ENCODE data around the gene FAM53C. TPM values are rescaled to one million over a fixed set of nuclear protein-coding genes. Genes with fewer than 3 reads are reported as not detected.
"Not testable (repeated sequence)": the region's sequence is repeated elsewhere in the genome, so short reads cannot be mapped to it uniquely, and the experiment has no call there.

Gene FAM53C
- polyA plus RNA-seq (ENCODE audit: insufficient read depth in 1 of 5, insufficient read length in 5 of 5, low replicate concordance in 1 of 5): 10 to 100 TPM; 37.8 to 46.9 (median 40.3) TPM
- long read RNA-seq, donor 1, full-length matches to known transcripts: 6 of 14 reads
- long read RNA-seq, donor 1, partial matches to known transcripts: 8 of 14 reads
- long read RNA-seq, donor 1, other reads (novel, unspliced or antisense): 0 of 14 reads
- long read RNA-seq, donor 2, full-length matches to known transcripts: 5 of 5 reads
- long read RNA-seq, donor 2, partial matches to known transcripts: 0 of 5 reads
- long read RNA-seq, donor 2, other reads (novel, unspliced or antisense): 0 of 5 reads
- long read RNA-seq, donor 3, full-length matches to known transcripts: 3 of 29 reads
- long read RNA-seq, donor 3, partial matches to known transcripts: 26 of 29 reads
- long read RNA-seq, donor 3, other reads (novel, unspliced or antisense): 0 of 29 reads
- long read RNA-seq, donor 4, full-length matches to known transcripts: 3 of 8 reads
- long read RNA-seq, donor 4, partial matches to known transcripts: 5 of 8 reads
- long read RNA-seq, donor 4, other reads (novel, unspliced or antisense): 0 of 8 reads
- long read RNA-seq, donor 5, full-length matches to known transcripts: 2 of 22 reads
- long read RNA-seq, donor 5, partial matches to known transcripts: 20 of 22 reads
- long read RNA-seq, donor 5, other reads (novel, unspliced or antisense): 0 of 22 reads
- long read RNA-seq, donor 6, full-length matches to known transcripts: 9 of 14 reads
- long read RNA-seq, donor 6, partial matches to known transcripts: 5 of 14 reads
- long read RNA-seq, donor 6, other reads (novel, unspliced or antisense): 0 of 14 reads
- long read RNA-seq, donor 7, full-length matches to known transcripts: 2 of 14 reads
- long read RNA-seq, donor 7, partial matches to known transcripts: 12 of 14 reads
- long read RNA-seq, donor 7, other reads (novel, unspliced or antisense): 0 of 14 reads
- long read RNA-seq, donor 8, full-length matches to known transcripts: 1 of 1 reads
- long read RNA-seq, donor 8, partial matches to known transcripts: 0 of 1 reads
- long read RNA-seq, donor 8, other reads (novel, unspliced or antisense): 0 of 1 reads

DNA sequence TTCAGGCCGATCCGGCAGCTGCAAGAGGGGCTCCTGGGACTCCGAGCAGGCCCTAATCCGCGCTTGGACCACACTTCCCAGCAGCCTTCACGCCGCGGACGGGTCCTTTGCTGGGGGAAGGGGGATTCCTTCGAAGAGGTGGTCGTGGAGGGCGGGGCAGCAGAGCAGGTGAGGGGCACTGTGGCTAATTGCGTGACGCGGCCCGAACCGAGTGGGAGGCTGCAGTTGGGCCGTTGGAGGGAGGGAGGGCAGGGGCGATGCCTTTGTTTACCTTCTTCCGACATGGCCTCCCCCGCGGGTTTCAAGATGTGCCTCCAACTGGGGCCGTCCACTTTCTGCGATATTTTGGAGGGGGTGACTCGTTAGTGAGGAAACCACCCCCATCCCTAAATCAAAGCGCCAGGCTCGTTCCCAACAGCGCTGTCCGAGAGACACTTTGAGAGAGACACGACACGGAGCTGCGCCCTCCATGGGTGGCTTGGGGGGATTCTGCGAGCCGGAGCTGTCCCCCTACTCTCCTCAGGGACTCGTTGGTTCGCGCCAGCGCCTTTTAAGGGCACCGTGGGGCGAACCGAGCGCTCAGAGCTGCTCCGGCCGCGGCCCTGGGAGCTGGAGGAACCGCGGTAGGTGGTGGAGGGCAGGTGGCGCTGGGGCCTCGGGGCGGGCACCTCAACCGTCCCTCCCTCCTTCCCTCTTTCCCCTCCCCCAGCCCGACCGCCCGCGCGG, at the start of gene FAM53C:
TSS of gene FAM53C (plus strand) at position 582 of the 726 bp plus-strand sequence. CDS start 3,070 bp downstream, outside the sequence.
- peak; percentile 96 to 98 for DNase-seq

DNA sequence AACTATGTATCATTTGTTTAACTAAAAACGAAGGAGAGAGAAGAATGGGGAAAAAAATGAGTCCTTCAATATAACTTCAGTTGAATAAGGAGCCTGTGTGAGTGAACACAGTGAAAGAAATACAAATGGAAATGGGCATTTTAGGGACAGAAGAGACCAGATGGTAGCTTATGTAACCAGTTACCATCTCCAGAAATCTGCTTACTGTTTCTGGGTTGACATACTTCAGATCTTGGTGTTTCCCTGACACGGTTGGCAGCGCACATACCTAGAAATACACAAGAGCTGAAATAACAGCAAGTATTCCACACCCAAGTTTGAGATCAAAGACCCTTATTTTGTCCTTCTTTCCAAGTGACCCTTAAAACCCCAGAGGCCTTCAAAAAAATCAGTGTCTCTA, 48.8 kb upstream of the FAM53C start:
- DNase-seq: no peak

- DNase-seq: no peak
These were observed 34.7 kb upstream of the FAM53C start for GRCh38 chr5:138303372-138303771.

DNA sequence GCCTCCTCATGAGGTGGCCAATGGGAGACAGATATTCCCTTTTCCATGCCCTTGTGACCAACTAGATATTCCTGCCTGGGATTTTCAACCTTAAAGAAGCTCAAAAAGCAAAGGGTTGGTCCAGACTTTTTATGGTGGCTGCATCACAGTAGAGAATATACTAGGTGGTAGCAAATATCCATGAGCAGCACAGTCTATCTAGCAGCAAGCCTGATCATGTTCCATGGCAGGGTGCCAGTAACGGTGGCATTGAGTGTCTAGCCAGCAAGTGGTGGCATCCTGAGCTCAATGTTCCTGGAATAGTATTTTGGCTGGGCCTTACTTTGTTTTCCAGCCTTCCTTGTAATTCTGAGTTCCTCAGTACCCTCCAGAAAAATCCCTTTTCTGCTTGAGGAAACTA, 32.3 kb upstream of the FAM53C start:
- no peak for DNase-seq

DNA sequence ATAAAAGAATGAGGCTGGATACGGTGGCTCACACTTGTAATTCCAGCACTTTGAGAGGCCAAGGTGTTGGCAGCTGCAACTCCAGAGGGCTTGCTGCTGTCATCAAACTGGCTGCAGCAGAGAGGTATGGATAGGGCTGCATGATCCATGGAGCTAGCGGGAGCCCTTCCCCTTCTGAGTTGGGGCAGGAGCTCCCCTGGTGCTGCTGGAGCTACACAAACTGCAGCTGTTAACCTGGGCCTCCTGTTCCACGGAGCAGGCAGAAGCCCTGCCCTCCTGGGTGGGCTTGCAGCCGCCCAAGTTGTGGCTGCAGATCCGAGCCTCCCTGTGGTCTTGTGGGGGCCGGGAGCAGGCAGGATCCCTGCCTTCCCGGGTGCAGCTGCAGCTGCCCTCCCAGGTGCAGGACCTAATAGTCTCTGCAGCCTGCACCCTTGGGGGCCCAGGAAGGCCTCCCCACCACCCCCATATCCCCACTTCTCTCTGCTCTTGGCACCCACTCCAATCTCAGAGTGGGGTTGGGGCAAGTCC, 22.3 kb upstream of the FAM53C start:
- no peak for DNase-seq

DNA sequence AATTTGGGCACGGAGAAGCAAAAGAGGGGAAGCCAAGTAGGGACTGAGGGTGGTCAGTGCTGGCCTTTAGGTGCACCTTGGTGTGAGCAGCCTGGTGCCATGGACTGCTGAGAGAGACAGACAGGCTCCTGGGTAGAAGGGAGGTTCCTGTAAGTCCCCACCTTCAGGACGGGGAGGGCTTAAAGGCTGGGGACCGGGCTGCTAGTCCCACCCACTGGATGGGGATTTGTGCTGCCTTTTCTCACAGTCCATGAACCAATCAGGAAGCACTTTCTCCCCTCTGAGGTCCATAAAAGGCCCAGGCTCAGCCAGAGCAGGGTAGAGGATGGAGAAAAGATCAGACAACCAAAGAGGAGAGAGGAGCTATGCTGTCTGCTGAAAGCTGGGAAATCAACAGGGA, 21.7 kb upstream of the FAM53C start:
- DNase-seq: no peak

DNA sequence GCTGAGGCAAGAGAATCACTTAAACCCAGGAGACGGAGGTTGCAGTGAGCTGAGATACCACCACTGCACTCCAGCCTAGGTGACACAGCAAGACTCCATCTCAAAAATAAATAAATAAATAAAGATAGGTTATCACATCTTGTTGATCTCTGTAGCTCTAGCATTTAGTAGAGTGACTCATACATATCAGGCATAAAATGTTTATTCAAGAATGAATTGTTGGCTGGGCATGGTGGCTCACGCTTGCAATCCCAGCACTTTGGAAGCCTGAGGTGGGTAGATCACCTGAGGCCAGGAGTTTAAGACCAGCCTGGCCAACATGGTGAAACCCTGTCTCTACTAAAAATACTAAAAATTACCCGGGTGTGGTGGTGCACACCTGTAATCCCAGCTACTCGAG, 19.9 kb upstream of the FAM53C start:
- not testable (repeated sequence) for DNase-seq

GRCh38 chr5:138330813-138331448, 7.1 kb upstream of the FAM53C start:
- DNase-seq: no peak

- peak; percentile 96 to 98 for DNase-seq
These were observed 6.4 kb upstream of the FAM53C start, which contains the start of gene CDC25C for GRCh38 chr5:138331449-138332368. CDC25C (minus strand) TSS chr5:138331804; CDS start chr5:138331180, 624 bp downstream.

GRCh38 chr5:138334867-138335447, 3.1 kb upstream of the FAM53C start:
- DNase-seq: no peak

DNA sequence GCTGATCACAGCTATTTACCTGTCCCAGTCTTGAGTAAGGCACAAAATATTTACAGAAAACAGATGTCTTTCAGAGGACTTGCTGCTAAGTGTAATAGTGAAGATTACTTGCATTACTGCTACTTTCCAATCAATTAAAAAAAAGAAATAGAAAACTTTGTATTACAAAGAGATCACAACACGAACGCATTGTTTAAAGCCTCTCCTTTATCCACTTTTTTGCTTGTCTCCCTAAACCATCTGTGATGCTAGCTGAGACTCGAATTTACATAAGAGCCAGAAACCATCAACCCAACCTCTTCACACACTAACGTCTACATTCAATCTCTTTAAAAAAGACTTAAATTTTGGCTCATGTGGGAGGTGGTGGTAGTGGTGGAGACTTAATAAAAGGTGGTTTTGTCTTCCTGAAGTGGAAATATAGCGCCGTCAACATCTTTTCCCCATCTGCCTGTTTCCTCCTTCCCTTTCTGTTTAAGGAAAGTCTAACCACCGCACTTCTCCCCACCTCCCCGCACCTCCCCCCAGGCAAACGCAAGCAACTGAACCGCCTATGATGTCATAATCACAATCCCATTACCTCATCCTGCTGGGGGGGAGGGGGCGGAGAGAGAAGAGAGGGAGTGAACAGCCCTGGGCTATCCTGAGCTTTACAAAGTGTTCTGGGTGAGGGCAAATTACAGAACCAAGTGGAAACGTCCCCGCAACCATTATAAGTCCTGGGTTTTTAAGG, 948 bp upstream of the FAM53C start:
- no peak for DNase-seq

GRCh38 chr5:138338411-138339090, 485 bp downstream of the FAM53C start:
- no peak for DNase-seq

- DNase-seq: peak in 1 of 2 donors; percentile 34
These were observed 1.0 kb downstream of the FAM53C start for GRCh38 chr5:138339091-138339456.

- no peak for DNase-seq
These were observed 1.4 kb downstream of the FAM53C start for GRCh38 chr5:138339464-138339863.

DNA sequence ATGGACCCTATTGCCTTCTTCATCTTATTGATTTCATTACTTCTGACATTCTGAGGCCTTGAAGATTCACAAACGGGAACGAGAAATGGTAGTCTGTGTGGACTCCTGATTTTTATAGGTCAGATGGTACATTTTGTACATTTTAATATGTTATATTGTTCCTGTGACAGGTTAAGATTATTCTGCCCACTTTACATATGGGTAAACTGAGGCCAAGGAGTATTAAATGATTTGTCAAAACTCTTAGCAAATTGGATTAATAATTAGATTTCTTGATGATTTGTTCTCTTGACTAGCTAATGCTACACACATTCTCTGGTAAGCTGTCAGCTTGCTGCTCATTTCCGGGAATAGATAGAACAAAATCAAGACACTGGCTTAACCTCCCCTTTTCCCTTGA, 1.9 kb downstream of the FAM53C start:
- DNase-seq: no peak

DNA sequence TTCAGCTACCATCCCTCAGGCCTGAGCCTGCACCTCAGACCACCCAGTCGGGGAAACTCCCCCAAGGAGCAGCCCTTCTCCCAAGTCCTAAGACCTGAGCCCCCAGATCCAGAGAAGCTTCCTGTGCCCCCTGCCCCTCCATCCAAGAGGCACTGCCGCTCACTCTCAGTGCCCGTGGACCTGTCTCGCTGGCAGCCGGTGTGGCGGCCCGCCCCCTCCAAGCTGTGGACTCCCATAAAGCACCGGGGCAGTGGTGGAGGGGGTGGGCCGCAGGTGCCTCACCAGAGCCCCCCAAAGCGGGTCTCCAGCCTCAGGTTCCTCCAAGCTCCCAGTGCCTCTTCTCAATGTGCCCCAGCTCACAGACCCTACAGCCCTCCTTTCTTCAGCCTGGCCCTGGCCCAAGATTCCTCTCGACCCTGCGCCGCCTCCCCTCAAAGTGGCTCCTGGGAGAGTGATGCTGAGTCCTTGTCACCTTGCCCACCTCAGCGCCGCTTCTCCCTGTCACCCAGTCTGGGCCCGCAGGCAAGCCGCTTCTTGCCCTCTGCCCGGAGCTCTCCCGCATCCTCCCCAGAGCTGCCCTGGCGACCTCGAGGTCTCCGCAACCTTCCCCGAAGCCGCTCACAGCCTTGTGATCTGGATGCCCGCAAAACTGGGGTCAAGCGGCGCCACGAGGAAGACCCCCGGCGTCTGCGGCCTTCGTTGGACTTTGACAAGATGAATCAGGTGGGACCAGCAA, 7.0 kb downstream of the FAM53C start:
- DNase-seq: no peak

DNA sequence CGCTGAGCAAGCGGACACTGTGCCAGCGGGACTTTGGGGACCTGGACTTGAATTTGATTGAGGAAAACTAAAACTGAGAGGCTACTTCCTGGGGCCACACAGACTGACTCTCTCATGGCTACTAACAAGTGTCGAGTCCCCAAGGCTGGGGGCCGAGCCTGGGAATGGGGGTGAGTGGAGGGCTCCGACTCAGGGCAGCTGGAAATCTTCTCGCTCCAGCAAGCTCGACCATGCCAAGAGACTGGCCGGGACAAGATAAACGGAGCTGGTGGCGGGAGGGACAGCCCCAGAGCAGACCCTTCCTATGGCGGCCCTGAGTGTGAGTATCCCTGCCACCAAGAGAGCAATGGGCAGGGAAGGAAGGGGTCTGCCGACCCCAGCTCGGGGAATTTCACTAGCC, 8.8 kb downstream of the FAM53C start:
- DNase-seq: no peak

Measured in right lung (tissue), 10 donors.